ENCODE results near the gene FAM180B. TPM values are rescaled to one million over a fixed set of nuclear protein-coding genes. Genes with fewer than 3 reads are reported as not detected.

Gene FAM180B
- total and polyA plus RNA-seq, 12 donors: 0.16 to 0.38 (median 0.24) TPM; not detected in 9

- Histone ChIP-seq H3K27me3 (peaks cover 9% of the 10 kb centered on the region), H3K27ac (peak overlapping the region in 1 of 5 donors; percentile 58), H3K36me3 (replicated peaks in 1 of 2) (peaks cover 0 to 31% of the 10 kb centered on the region in 2 donors), H3K9me3 (replicated peaks in 1 of 3) (no peaks in the 10 kb centered on the region), H3K4me1 (replicated peaks in 1 of 2) (no peaks in the 10 kb centered on the region), H3K4me3 (no peak overlapping the region)
- intact Hi-C loops (cut with DNase I): no loop called here
- WGBS, 4 donors: 51 to 71% (median 59%) methylated on average over 6 of the region's 6 CpGs
- no peak for TF ChIP-seq POLR2A (IDR thresholded peaks at IDR 0.05)
- TF ChIP-seq CTCF (IDR thresholded peaks at IDR 0.05): no peak
- DNase-seq: peak in 4 of 7 donors; percentile 53 to 61 (median 56)
Observed at GRCh38 chr11:47587039-47587716, 700 bp downstream of the FAM180B start.

GRCh38 chr11:47587723-47588326, 1.3 kb downstream of the FAM180B start:
- Histone ChIP-seq H3K36me3 (replicated peaks in 1 of 2) (peaks cover 0 to 24% of the 10 kb centered on the region in 2 donors), H3K4me1 (replicated peaks in 1 of 2) (no peaks in the 10 kb centered on the region), H3K9me3 (replicated peaks in 1 of 3) (no peaks in the 10 kb centered on the region), H3K27me3 (peaks cover 9% of the 10 kb centered on the region), H3K27ac (peak overlapping the region in 1 of 5 donors; percentile 58), H3K4me3 (no peak overlapping the region)
- WGBS, 4 donors: 53 to 80% (median 75%) methylated on average over 9 to 14 of the region's 14 CpGs
- no peak for TF ChIP-seq CTCF (IDR thresholded peaks at IDR 0.05)
- no peak for TF ChIP-seq POLR2A (IDR thresholded peaks at IDR 0.05)
- peak in 5 of 7 donors; percentile 42 to 67 (median 52) for DNase-seq
- intact Hi-C loops (cut with DNase I): no loop called here

GRCh38 chr11:47589118-47589517, 2.6 kb downstream of the FAM180B start:
- H3K27me3 ChIP-seq: peaks cover 13% of the 10 kb centered on the region
- DNase-seq: no peak
- no peaks in the 10 kb centered on the region for H3K9me3 ChIP-seq (replicated peaks in 1 of 3)
- TF ChIP-seq CTCF (IDR thresholded peaks at IDR 0.05): no peak
- TF ChIP-seq POLR2A (IDR thresholded peaks at IDR 0.05): no peak
- intact Hi-C loops (cut with DNase I): no loop called here
- peaks cover 5 to 7% of the 10 kb centered on the region in 2 donors for H3K4me1 ChIP-seq (replicated peaks in 1 of 2)
- H3K36me3 ChIP-seq (replicated peaks in 1 of 2): peaks cover 0 to 11% of the 10 kb centered on the region in 2 donors
- no peak overlapping the region for H3K27ac ChIP-seq
- peak overlapping the region in 1 of 4 donors; percentile 45 for H3K4me3 ChIP-seq
- 68 to 93% (median 86%) methylated on average over 11 of the region's 11 CpGs for WGBS, 4 donors

GRCh38 chr11:47589584-47589976, 3.1 kb downstream of the FAM180B start:
- Histone ChIP-seq H3K9me3 (replicated peaks in 1 of 3) (no peaks in the 10 kb centered on the region), H3K27me3 (peaks cover 18% of the 10 kb centered on the region), H3K36me3 (replicated peaks in 1 of 2) (peaks cover 0 to 7% of the 10 kb centered on the region in 2 donors), H3K4me1 (replicated peaks in 1 of 2) (peaks cover 9 to 11% of the 10 kb centered on the region in 2 donors), H3K27ac (no peak overlapping the region), H3K4me3 (peak overlapping the region in 1 of 4 donors; percentile 45)
- no peak for TF ChIP-seq POLR2A (IDR thresholded peaks at IDR 0.05)
- no peak for TF ChIP-seq CTCF (IDR thresholded peaks at IDR 0.05)
- WGBS, 4 donors: 32 to 86% (median 48%) methylated on average over 10 to 51 of the region's 51 CpGs
- DNase-seq: no peak
- intact Hi-C loops (cut with DNase I): no loop called here

Data from adrenal gland (tissue), 12 donors.